ENCODE measurements around the gene ADPRHL1. TPM values are rescaled to one million over a fixed set of nuclear protein-coding genes. Genes with fewer than 3 reads are reported as not detected.

Gene ADPRHL1
- total RNA-seq, 3 donors from 2014 or later (not counting 1 experiment from before 2014, with no cell fraction given), result 0.56 to 0.93 (median 0.72) TPM

DNA sequence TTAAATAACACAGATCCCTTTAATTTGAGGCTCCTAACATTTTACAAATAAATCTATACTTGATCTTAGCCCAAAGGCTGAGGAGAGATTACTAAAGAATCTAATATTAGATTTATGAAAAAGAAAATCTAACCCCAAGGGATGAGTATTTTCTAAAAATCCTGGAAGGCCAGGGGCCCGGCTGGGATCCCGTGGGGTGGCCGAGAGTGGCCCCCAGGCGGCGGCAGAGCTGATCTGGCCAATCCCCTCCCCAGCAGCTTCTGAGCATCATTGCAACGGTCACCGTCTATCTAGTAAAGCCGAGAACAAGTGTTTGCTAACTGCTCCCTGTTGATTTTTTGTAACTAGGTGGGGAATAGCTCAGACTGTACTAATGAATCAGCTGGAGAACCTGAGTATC is 37.5 kb downstream of the ADPRHL1 start:
- 92% methylated on average over 8 of the region's 8 CpGs for WGBS (ENCODE audit: insufficient coverage)
- no peak for ATAC-seq
- H3K27me3 Mint-ChIP-seq (ENCODE audit: low read depth in 2 of 2), result peaks cover 0 to 3% of the 10 kb centered on the region in 2 donors

DNA sequence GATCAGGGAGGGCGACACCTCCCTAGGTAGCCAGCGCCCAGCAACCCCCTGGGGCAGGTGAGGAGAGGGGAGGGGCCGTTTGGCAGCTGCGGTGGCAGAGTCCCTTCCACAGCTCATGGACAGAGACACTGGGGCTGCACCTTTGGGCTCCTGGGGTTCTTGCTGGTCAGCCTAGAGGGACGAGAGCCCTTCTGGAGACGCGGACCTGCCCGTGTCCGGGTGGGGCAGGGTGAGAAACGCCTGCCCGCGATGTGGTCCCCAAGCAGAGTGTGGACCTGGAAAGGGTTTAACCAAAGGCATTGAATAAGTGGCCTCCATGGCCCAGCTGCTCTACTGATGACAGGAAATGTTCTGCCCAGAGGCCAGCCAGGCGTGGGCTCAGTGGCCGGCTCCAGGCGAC is 38.3 kb downstream of the ADPRHL1 start:
- Mint-ChIP-seq H3K27ac (no peak overlapping the region), H3K4me1 (no peaks in the 10 kb centered on the region), H3K36me3 (no peaks in the 10 kb centered on the region), H3K9me3 (peaks cover 0 to 2% of the 10 kb centered on the region in 2 donors), H3K27me3 (ENCODE audit: low read depth in 2 of 2) (peaks cover 0 to 3% of the 10 kb centered on the region in 2 donors), H3K4me3 (no peak overlapping the region)
- intact Hi-C loops (cut with micrococcal nuclease), result no loop called here
- H3K4me1 ChIP-seq (ENCODE audit: control insufficient read depth, insufficient read depth, low read length), result peaks cover 3% of the 10 kb centered on the region
- H3K9me3 ChIP-seq (ENCODE audit: control insufficient read depth, insufficient read depth, low read length), result no peaks in the 10 kb centered on the region
- H3K36me3 ChIP-seq (ENCODE audit: control insufficient read depth, insufficient read depth, low read length), result no peaks in the 10 kb centered on the region
- H3K27ac ChIP-seq (ENCODE audit: low read length), result no peak overlapping the region
- TF ChIP-seq, protein P1, sequence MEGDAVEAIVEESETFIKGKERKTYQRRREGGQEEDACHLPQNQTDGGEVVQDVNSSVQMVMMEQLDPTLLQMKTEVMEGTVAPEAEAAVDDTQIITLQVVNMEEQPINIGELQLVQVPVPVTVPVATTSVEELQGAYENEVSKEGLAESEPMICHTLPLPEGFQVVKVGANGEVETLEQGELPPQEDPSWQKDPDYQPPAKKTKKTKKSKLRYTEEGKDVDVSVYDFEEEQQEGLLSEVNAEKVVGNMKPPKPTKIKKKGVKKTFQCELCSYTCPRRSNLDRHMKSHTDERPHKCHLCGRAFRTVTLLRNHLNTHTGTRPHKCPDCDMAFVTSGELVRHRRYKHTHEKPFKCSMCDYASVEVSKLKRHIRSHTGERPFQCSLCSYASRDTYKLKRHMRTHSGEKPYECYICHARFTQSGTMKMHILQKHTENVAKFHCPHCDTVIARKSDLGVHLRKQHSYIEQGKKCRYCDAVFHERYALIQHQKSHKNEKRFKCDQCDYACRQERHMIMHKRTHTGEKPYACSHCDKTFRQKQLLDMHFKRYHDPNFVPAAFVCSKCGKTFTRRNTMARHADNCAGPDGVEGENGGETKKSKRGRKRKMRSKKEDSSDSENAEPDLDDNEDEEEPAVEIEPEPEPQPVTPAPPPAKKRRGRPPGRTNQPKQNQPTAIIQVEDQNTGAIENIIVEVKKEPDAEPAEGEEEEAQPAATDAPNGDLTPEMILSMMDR (IDR thresholded peaks at IDR 0.05), result no peak
- H3K4me3 ChIP-seq (ENCODE audit: low read length), result no peak overlapping the region
- no peak for ATAC-seq
- H3K27me3 ChIP-seq (ENCODE audit: control insufficient read depth, insufficient read depth, low read length), result no peaks in the 10 kb centered on the region
- WGBS (ENCODE audit: insufficient coverage), result 93% methylated on average over 15 of the region's 15 CpGs
- no peak for DNase-seq

More for the DNA sequence above, 37.5 kb downstream of the ADPRHL1 start:
- peaks cover 0 to 2% of the 10 kb centered on the region in 2 donors for H3K9me3 Mint-ChIP-seq
- TF ChIP-seq, protein P1 (IDR thresholded peaks at IDR 0.05), result no peak
- Histone ChIP-seq H3K27me3 (ENCODE audit: control insufficient read depth, insufficient read depth, low read length) (no peaks in the 10 kb centered on the region), H3K4me3 (ENCODE audit: low read length) (no peak overlapping the region), H3K9me3 (ENCODE audit: control insufficient read depth, insufficient read depth, low read length) (no peaks in the 10 kb centered on the region), H3K4me1 (ENCODE audit: control insufficient read depth, insufficient read depth, low read length) (no peaks in the 10 kb centered on the region), H3K27ac (ENCODE audit: low read length) (no peak overlapping the region), H3K36me3 (ENCODE audit: control insufficient read depth, insufficient read depth, low read length) (no peaks in the 10 kb centered on the region)
- DNase-seq, result no peak
- intact Hi-C loops (cut with micrococcal nuclease), result no loop called here
- no peak overlapping the region for H3K4me3 Mint-ChIP-seq
- no peaks in the 10 kb centered on the region for H3K4me1 Mint-ChIP-seq
- H3K27ac Mint-ChIP-seq, result no peak overlapping the region
- H3K36me3 Mint-ChIP-seq, result no peaks in the 10 kb centered on the region

DNA sequence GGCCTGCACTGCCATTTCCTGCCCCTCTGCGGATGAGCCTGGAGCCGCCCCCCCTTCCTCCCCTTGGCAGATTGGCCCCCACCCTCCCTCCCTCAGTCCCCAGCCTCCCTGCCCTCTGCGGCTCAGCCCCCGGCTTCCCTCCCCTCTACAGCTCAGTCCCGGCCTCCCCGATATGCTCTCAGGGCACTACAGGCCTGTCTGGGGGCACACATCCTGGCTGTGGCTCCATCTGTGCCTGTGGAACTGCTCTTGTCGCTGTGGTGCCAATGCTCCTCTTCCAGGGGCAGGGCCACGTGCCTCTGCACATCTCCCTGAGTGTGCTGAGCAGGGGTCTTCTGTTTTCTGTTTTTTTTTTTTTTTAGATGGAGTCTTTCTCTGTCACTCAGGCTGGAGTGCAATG is 39.0 kb downstream of the ADPRHL1 start:
- no peaks in the 10 kb centered on the region for H3K9me3 ChIP-seq (ENCODE audit: control insufficient read depth, insufficient read depth, low read length)
- intact Hi-C loops (cut with micrococcal nuclease), result no loop called here
- H3K4me1 ChIP-seq (ENCODE audit: control insufficient read depth, insufficient read depth, low read length), result peaks cover 5% of the 10 kb centered on the region
- no peaks in the 10 kb centered on the region for H3K36me3 ChIP-seq (ENCODE audit: control insufficient read depth, insufficient read depth, low read length)
- DNase-seq (no peak), ATAC-seq (no peak)
- no peaks in the 10 kb centered on the region for H3K27me3 ChIP-seq (ENCODE audit: control insufficient read depth, insufficient read depth, low read length)
- Mint-ChIP-seq H3K36me3 (no peaks in the 10 kb centered on the region), H3K27me3 (ENCODE audit: low read depth in 2 of 2) (peaks cover 0 to 3% of the 10 kb centered on the region in 2 donors), H3K27ac (no peak overlapping the region), H3K4me1 (no peaks in the 10 kb centered on the region), H3K9me3 (peaks cover 0 to 2% of the 10 kb centered on the region in 2 donors), H3K4me3 (no peak overlapping the region)
- H3K4me3 ChIP-seq (ENCODE audit: low read length), result no peak overlapping the region
- H3K27ac ChIP-seq (ENCODE audit: low read length), result no peak overlapping the region
- 81% methylated on average over 8 of the region's 8 CpGs for WGBS (ENCODE audit: insufficient coverage)
- TF ChIP-seq, protein P1 (IDR thresholded peaks at IDR 0.05), result no peak

DNA sequence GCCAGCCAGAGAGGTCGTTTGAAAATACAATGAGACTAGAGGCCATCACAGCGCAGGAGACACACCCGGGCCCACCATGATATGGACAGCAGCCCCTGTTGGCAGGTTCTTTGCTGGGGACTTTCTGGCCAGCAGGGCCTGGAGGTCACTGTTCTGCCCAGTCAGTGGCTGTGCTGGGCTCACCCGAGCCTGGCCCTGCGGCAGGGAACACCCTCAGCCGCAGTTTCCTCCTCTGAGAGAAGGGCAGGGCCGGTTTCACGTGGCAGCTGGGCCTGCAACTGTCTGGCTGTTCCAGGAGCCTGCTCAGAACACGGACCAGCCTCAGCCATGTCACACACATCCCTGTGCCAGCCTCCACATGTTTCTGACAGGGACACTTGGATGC is 39.4 kb downstream of the ADPRHL1 start:
- H3K4me3 ChIP-seq (ENCODE audit: low read length), result no peak overlapping the region
- peaks cover 0 to 2% of the 10 kb centered on the region in 2 donors for H3K9me3 Mint-ChIP-seq
- no peaks in the 10 kb centered on the region for H3K9me3 ChIP-seq (ENCODE audit: control insufficient read depth, insufficient read depth, low read length)
- ATAC-seq (no peak), DNase-seq (no peak)
- no peaks in the 10 kb centered on the region for H3K36me3 Mint-ChIP-seq
- H3K27ac ChIP-seq (ENCODE audit: low read length), result no peak overlapping the region
- intact Hi-C loops (cut with micrococcal nuclease), result no loop called here
- H3K27me3 ChIP-seq (ENCODE audit: control insufficient read depth, insufficient read depth, low read length), result no peaks in the 10 kb centered on the region
- H3K36me3 ChIP-seq (ENCODE audit: control insufficient read depth, insufficient read depth, low read length), result no peaks in the 10 kb centered on the region
- H3K4me1 Mint-ChIP-seq, result no peaks in the 10 kb centered on the region
- TF ChIP-seq, protein P1 (IDR thresholded peaks at IDR 0.05), result no peak
- WGBS (ENCODE audit: insufficient coverage), result 77% methylated on average over 9 of the region's 9 CpGs
- peaks cover 0 to 3% of the 10 kb centered on the region in 2 donors for H3K27me3 Mint-ChIP-seq (ENCODE audit: low read depth in 2 of 2)
- H3K27ac Mint-ChIP-seq, result no peak overlapping the region
- H3K4me3 Mint-ChIP-seq, result no peak overlapping the region
- H3K4me1 ChIP-seq (ENCODE audit: control insufficient read depth, insufficient read depth, low read length), result peaks cover 5% of the 10 kb centered on the region

Measured in natural killer cell (primary cell).